Neural cell (in vitro differentiated cells): ENCODE measurements around the gene RELA.

Experiments
- RAD21 ChIP-seq: fragments of 450-650 bp; conservative IDR thresholded peaks from 2 replicates; pipeline ENCODE4 v1.6.1; 2014; ENCODE audit warnings: antibody characterized with exemption, mild to moderate bottlenecking, moderate library complexity
- TF ChIP-seq, protein P1 (sequence below): fragments of 450-650 bp; IDR thresholded peaks from 2 replicates; pipeline ENCODE4 v1.5.1; 2014; ENCODE audit warnings: antibody characterized with exemption, mild to moderate bottlenecking, moderate library complexity; ENCODE audit not compliant: poor library complexity, severe bottlenecking
- TF ChIP-seq, protein P2 (sequence below): IDR thresholded peaks from 2 replicates; pipeline ENCODE4 v1.6.1; 2012; ENCODE audit warnings: borderline replicate concordance

DNA sequence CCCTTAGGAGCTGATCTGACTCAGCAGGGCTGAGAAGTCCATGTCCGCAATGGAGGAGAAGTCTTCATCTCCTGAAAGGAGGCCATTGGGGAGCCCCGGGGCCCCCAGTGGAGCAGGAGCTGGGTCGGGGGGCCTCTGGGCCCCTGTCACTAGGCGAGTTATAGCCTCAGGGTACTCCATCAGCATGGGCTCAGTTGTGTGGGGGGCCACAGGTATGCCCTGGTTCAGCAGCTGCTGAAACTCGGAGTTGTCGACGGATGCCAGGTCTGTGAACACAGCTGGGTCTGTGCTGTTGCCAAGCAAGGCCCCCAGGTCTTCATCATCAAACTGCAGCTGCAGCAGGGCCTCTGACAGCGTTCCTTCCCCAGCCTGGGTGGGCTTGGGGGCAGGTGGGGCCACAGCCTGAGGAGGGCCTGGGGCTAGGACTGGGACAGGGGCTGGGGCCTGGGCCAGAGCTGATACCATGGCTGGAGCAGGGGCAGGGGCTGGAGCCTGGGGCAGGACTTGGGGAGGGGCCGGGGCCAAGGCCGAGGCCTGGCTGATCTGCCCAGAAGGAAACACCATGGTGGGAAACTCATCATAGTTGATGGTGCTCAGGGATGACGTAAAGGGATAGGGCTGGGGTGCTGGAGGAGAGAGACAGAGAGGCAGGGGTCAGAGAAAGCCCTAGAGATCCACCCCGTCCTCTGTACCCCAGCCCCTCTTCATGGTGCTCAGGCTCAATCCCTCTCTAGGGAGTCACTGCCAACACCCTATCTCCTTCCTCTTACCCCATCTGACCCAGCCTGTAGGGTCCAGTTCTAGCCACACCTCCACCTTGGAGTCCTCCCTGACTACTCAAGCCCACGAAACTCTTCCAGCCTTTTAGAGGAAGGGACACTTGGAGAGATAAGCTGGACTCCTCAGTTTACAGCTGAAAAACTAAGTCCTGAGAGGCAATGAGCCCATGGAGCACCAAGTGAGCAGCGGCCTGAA lies 8.1 kb downstream of the RELA start:
- TF ChIP-seq, protein P1, sequence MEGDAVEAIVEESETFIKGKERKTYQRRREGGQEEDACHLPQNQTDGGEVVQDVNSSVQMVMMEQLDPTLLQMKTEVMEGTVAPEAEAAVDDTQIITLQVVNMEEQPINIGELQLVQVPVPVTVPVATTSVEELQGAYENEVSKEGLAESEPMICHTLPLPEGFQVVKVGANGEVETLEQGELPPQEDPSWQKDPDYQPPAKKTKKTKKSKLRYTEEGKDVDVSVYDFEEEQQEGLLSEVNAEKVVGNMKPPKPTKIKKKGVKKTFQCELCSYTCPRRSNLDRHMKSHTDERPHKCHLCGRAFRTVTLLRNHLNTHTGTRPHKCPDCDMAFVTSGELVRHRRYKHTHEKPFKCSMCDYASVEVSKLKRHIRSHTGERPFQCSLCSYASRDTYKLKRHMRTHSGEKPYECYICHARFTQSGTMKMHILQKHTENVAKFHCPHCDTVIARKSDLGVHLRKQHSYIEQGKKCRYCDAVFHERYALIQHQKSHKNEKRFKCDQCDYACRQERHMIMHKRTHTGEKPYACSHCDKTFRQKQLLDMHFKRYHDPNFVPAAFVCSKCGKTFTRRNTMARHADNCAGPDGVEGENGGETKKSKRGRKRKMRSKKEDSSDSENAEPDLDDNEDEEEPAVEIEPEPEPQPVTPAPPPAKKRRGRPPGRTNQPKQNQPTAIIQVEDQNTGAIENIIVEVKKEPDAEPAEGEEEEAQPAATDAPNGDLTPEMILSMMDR = no peak
- TF ChIP-seq, protein P2, sequence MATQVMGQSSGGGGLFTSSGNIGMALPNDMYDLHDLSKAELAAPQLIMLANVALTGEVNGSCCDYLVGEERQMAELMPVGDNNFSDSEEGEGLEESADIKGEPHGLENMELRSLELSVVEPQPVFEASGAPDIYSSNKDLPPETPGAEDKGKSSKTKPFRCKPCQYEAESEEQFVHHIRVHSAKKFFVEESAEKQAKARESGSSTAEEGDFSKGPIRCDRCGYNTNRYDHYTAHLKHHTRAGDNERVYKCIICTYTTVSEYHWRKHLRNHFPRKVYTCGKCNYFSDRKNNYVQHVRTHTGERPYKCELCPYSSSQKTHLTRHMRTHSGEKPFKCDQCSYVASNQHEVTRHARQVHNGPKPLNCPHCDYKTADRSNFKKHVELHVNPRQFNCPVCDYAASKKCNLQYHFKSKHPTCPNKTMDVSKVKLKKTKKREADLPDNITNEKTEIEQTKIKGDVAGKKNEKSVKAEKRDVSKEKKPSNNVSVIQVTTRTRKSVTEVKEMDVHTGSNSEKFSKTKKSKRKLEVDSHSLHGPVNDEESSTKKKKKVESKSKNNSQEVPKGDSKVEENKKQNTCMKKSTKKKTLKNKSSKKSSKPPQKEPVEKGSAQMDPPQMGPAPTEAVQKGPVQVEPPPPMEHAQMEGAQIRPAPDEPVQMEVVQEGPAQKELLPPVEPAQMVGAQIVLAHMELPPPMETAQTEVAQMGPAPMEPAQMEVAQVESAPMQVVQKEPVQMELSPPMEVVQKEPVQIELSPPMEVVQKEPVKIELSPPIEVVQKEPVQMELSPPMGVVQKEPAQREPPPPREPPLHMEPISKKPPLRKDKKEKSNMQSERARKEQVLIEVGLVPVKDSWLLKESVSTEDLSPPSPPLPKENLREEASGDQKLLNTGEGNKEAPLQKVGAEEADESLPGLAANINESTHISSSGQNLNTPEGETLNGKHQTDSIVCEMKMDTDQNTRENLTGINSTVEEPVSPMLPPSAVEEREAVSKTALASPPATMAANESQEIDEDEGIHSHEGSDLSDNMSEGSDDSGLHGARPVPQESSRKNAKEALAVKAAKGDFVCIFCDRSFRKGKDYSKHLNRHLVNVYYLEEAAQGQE = no peak
- TF ChIP-seq RAD21 = no peak
